ENCODE data around the gene CAMK1D. TPM values are rescaled to one million over a fixed set of nuclear protein-coding genes. Genes with fewer than 3 reads are reported as not detected.

Gene CAMK1D
- polyA plus RNA-seq, 1 donor (not counting 4 experiments of a cell fraction or from before 2014, with no cell fraction given): 0.76 TPM

DNA sequence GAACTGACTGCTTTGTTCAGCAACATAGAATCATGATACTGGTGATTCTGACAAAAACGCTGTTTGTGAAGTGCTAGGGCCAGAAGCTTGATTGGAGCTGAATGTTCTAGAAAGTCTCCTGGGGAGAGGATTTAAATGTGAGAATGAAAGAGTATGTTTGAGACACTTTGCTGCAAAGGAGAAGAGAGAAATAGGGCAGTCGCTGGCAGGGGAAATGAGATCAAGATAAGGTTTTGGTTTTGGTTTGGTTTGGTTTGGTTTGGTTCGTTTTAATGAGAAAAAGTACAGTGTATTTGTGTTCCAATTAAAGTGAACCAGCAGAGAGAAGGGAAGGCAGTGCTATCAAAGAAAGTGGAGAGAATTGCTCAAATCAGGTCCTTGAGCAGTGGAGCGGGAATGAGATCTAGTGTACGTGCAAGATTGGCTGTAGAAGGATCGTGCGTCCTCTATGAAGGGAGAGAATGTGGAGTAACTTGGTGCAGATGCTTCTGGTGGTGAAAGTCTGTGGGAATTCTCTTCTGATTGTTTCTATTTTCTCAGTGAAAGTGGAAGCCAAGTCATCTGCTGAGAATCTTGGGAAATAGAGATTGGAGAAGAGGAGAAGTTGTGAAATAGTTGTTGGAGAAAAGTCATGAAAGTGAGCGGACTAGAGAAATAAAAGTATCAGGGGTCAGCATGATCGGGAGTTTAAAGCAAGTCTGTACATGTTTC, 381.6 kb downstream of the CAMK1D start:
- Histone ChIP-seq H3K9me3 (ENCODE audit: control insufficient read depth, low read depth, low read length) (no peaks in the 10 kb centered on the region), H3K4me2 (ENCODE audit: control insufficient read depth, extremely low read depth, insufficient read depth, low read depth, low read length) (no peak overlapping the region), H3K27ac (ENCODE audit: control insufficient read depth, insufficient read depth, low read length) (no peak overlapping the region), H3K27me3 (ENCODE audit: control insufficient read depth, extremely low read depth, insufficient read depth, low read length) (no peaks in the 10 kb centered on the region), H3K4me3 (ENCODE audit: control insufficient read depth in 2 of 3, extremely low read depth in 1 of 3, insufficient read depth in 2 of 3, low read depth in 1 of 3, low read length in 3 of 3) (no peak overlapping the region), H3K9me1 (ENCODE audit: control insufficient read depth, extremely low read depth, insufficient read depth, low read length) (no peaks in the 10 kb centered on the region), H2AFZ (ENCODE audit: control insufficient read depth, low read length) (no peak overlapping the region), H3K9ac (ENCODE audit: control insufficient read depth, extremely low read depth, insufficient read depth, low read length) (no peak overlapping the region), H3K4me1 (ENCODE audit: control insufficient read depth, extremely low read depth, insufficient read depth, low read length) (no peaks in the 10 kb centered on the region), H4K20me1 (ENCODE audit: control insufficient read depth, extremely low read depth, insufficient read depth, low read length) (no peaks in the 10 kb centered on the region), H3K36me3 (ENCODE audit: control insufficient read depth in 2 of 2, extremely low read depth in 1 of 2, insufficient read depth in 2 of 2, low read length in 2 of 2) (no peaks in the 10 kb centered on the region), H3K79me2 (ENCODE audit: control insufficient read depth, insufficient read depth, low read length) (no peaks in the 10 kb centered on the region)
- TF ChIP-seq CTCF (optimal IDR thresholded peaks at IDR 0.05 in 1 of 3, IDR thresholded peaks at IDR 0.05 in 1 of 3, conservative IDR thresholded peaks at IDR 0.05 in 1 of 3; ENCODE audit: extremely low read depth in 1 of 3, insufficient read depth in 2 of 3, low read length in 3 of 3): no peak
- FAIRE-seq (no peak), DNase-seq (ENCODE audit: low read depth, low spot score) (no peak)
- dilution Hi-C loops (cut with MboI; ENCODE audit: extremely low pct_ligation_motif_present, low sequenced_read_pairs): no loop called here

GRCh38 chr10:12733271-12733670, 383.9 kb downstream of the CAMK1D start:
- Histone ChIP-seq H3K4me1 (ENCODE audit: control insufficient read depth, extremely low read depth, insufficient read depth, low read length) (no peaks in the 10 kb centered on the region), H3K79me2 (ENCODE audit: control insufficient read depth, insufficient read depth, low read length) (no peaks in the 10 kb centered on the region), H3K9ac (ENCODE audit: control insufficient read depth, extremely low read depth, insufficient read depth, low read length) (no peak overlapping the region), H4K20me1 (ENCODE audit: control insufficient read depth, extremely low read depth, insufficient read depth, low read length) (no peaks in the 10 kb centered on the region), H3K36me3 (ENCODE audit: control insufficient read depth in 2 of 2, extremely low read depth in 1 of 2, insufficient read depth in 2 of 2, low read length in 2 of 2) (no peaks in the 10 kb centered on the region), H3K9me3 (ENCODE audit: control insufficient read depth, low read depth, low read length) (no peaks in the 10 kb centered on the region), H2AFZ (ENCODE audit: control insufficient read depth, low read length) (no peak overlapping the region), H3K4me3 (ENCODE audit: control insufficient read depth in 2 of 3, extremely low read depth in 1 of 3, insufficient read depth in 2 of 3, low read depth in 1 of 3, low read length in 3 of 3) (no peak overlapping the region), H3K27ac (ENCODE audit: control insufficient read depth, insufficient read depth, low read length) (no peak overlapping the region), H3K9me1 (ENCODE audit: control insufficient read depth, extremely low read depth, insufficient read depth, low read length) (no peaks in the 10 kb centered on the region), H3K27me3 (ENCODE audit: control insufficient read depth, extremely low read depth, insufficient read depth, low read length) (no peaks in the 10 kb centered on the region), H3K4me2 (ENCODE audit: control insufficient read depth, extremely low read depth, insufficient read depth, low read depth, low read length) (no peak overlapping the region)
- dilution Hi-C loops (cut with MboI; ENCODE audit: extremely low pct_ligation_motif_present, low sequenced_read_pairs): no loop called here
- DNase-seq (ENCODE audit: low read depth, low spot score) (no peak), FAIRE-seq (no peak)
- no peak for TF ChIP-seq EZH2 (IDR thresholded peaks at IDR 0.05; ENCODE audit: low read length)
- no peak for TF ChIP-seq CTCF (optimal IDR thresholded peaks at IDR 0.05 in 1 of 3, IDR thresholded peaks at IDR 0.05 in 1 of 3, conservative IDR thresholded peaks at IDR 0.05 in 1 of 3; ENCODE audit: extremely low read depth in 1 of 3, insufficient read depth in 2 of 3, low read length in 3 of 3)

Measured in keratinocyte (primary cell).